GM23338 (cell line): ENCODE results near the gene HIVEP3. TPM values are rescaled to one million over a fixed set of nuclear protein-coding genes. Genes with fewer than 3 reads are reported as not detected.
A peak's percentile ranks its signal among the peaks of the same experiment; 100 is the strongest.

Source experiments
- ATAC-seq: fragments of 200-7000 bp; cut with Tn5 transposase; 3 replicates; pipeline ENCODE4 v1.9.1; 2020
- DNase-seq: peaks from one replicate; pipeline ENCODE4 v3.0.0-alpha.2; 2015; ENCODE audit warnings: low spot score
- H2AFZ ChIP-seq: fragments of 200-600 bp; sonication (generic); 2 replicates; pipeline ENCODE4 v1.8.0; 2016; ENCODE audit warnings: antibody characterized with exemption, mild to moderate bottlenecking, moderate library complexity
- H3F3A ChIP-seq: fragments of 200-600 bp; sonication (generic); replicated peaks from 2 replicates; pipeline ENCODE4 v1.8.0; 2017; ENCODE audit warnings: antibody characterized with exemption, mixed run types, low read depth
- H3K27ac ChIP-seq: fragments of 200-600 bp; sonication (generic); 2 replicates; pipeline ENCODE4 v1.6.1; 2016; ENCODE audit warnings: low read depth
- H3K27me3 ChIP-seq: fragments of 200-600 bp; sonication (generic); 2 replicates; pipeline ENCODE4 v1.8.0; 2016; ENCODE audit warnings: mild to moderate bottlenecking, mixed run types, moderate library complexity; ENCODE audit not compliant: insufficient read depth
- H3K36me3 ChIP-seq: fragments of 200-600 bp; sonication (generic); 2 replicates; pipeline ENCODE4 v1.8.0; 2016; ENCODE audit warnings: mild to moderate bottlenecking; ENCODE audit not compliant: insufficient read depth
- H3K4me1 ChIP-seq: fragments of 200-600 bp; sonication (generic); 2 replicates; pipeline ENCODE4 v1.8.0; 2016; ENCODE audit warnings: mild to moderate bottlenecking, moderate library complexity; ENCODE audit not compliant: insufficient read depth
- H3K4me2 ChIP-seq: fragments of 200-600 bp; sonication (generic); 2 replicates; pipeline ENCODE4 v1.7.1; 2017; ENCODE audit warnings: mixed run types
- H3K4me3 ChIP-seq: fragments of 200-600 bp; sonication (generic); 2 replicates; pipeline ENCODE4 v1.6.1; 2016; ENCODE audit warnings: mixed run types
- H3K79me2 ChIP-seq: fragments of 200-600 bp; sonication (generic); replicated peaks from 2 replicates; pipeline ENCODE4 v1.8.0; 2017; ENCODE audit warnings: mild to moderate bottlenecking; ENCODE audit not compliant: insufficient read depth
- H3K9me2 ChIP-seq: fragments of 200-600 bp; sonication (generic); 2 replicates; pipeline ENCODE4 v1.8.0; 2017; ENCODE audit not compliant: insufficient read depth
- H4K20me1 ChIP-seq: fragments of 200-600 bp; sonication (generic); replicated peaks from 2 replicates; pipeline ENCODE4 v1.8.0; 2017; ENCODE audit warnings: mild to moderate bottlenecking; ENCODE audit not compliant: insufficient read depth
- H3K27ac Mint-ChIP-seq: 2 replicates; pipeline ENCODE4 v1.8.0; 2020; ENCODE audit warnings: inconsistent platforms, mild to moderate bottlenecking, moderate library complexity, mixed read lengths
- H3K27me3 Mint-ChIP-seq: 3 replicates; pipeline ENCODE4 v1.8.0; 2022; ENCODE audit warnings: low read depth, mild to moderate bottlenecking, moderate library complexity, mixed read lengths, inconsistent platforms; ENCODE audit not compliant: insufficient read depth, poor library complexity
- H3K36me3 Mint-ChIP-seq: 3 replicates; pipeline ENCODE4 v1.8.0; 2021; ENCODE audit warnings: low read depth, mild to moderate bottlenecking, inconsistent platforms, moderate library complexity, mixed read lengths
- H3K4me1 Mint-ChIP-seq: 3 replicates; pipeline ENCODE4 v1.8.0; 2020; ENCODE audit warnings: mild to moderate bottlenecking, inconsistent platforms, mixed read lengths
- H3K4me3 Mint-ChIP-seq: 3 replicates; pipeline ENCODE4 v1.8.0; 2021; ENCODE audit warnings: moderate library complexity, mild to moderate bottlenecking, inconsistent platforms, mixed read lengths
- H3K9me3 Mint-ChIP-seq: 3 replicates; pipeline ENCODE4 v1.8.0; 2020; ENCODE audit warnings: moderate library complexity, mild to moderate bottlenecking, inconsistent platforms, mixed read lengths
- EZH2 ChIP-seq: fragments of 200-600 bp; sonication (generic); IDR thresholded peaks from one replicate; pipeline ENCODE4 v1.8.0; 2017; ENCODE audit warnings: antibody characterized with exemption, mild to moderate bottlenecking, low read depth; ENCODE audit not compliant: unreplicated experiment
- EZH2phosphoT487 ChIP-seq: fragments of 200-600 bp; sonication (generic); IDR thresholded peaks from one replicate; pipeline ENCODE4 v1.8.1; 2018; ENCODE audit warnings: antibody characterized with exemption; ENCODE audit not compliant: unreplicated experiment
- JUNB ChIP-seq: IDR thresholded peaks from one replicate; pipeline ENCODE4 v1.6.1; 2016; ENCODE audit warnings: antibody characterized with exemption; ENCODE audit not compliant: unreplicated experiment
- NANOG ChIP-seq: IDR thresholded peaks from 2 replicates; pipeline ENCODE4 v1.6.1; 2016; ENCODE audit warnings: antibody characterized with exemption, borderline replicate concordance
- POLR2AphosphoS5 ChIP-seq: IDR thresholded peaks from 2 replicates; pipeline ENCODE4 v1.6.1; 2016; ENCODE audit warnings: antibody characterized with exemption, low read depth
- STAT1 ChIP-seq: IDR thresholded peaks from one replicate; pipeline ENCODE4 v1.6.1; 2016; ENCODE audit warnings: antibody characterized with exemption; ENCODE audit not compliant: unreplicated experiment
- ZNF331 ChIP-seq: fragments of 250-450 bp; sonication (Bioruptor Pico); IDR thresholded peaks from 2 replicates; pipeline ENCODE4 v1.5.0; 2020; ENCODE audit warnings: low read depth, mild to moderate bottlenecking, moderate library complexity
- polyA plus RNA-seq: library from polyadenylated mRNA; unstranded; fragments of >200 nt; fragmentation: Nextera tagmentation; extraction: Ambion mirVana; gene quantifications from 2 replicates; pipeline ENCODE4 v1.2.1, GENCODE V29; 2016
- total RNA-seq: library from RNA; depleted of rRNA; stranded (reverse); fragments of >200 nt; shearing (Covaris generic); gene quantifications from 2 replicates; pipeline ENCODE4 v1.2.3, GENCODE V29; 2014
- TF ChIP-seq, protein P1 (sequence below): fragments of 250-450 bp; sonication (Bioruptor Pico); IDR thresholded peaks from 2 replicates; pipeline ENCODE4 v1.5.0; 2020; ENCODE audit warnings: mild to moderate bottlenecking, moderate library complexity
- TF ChIP-seq, protein P2 (sequence below): IDR thresholded peaks from one replicate; pipeline ENCODE4 v1.6.1; 2018; ENCODE audit warnings: antibody characterized with exemption; ENCODE audit not compliant: unreplicated experiment
- TF ChIP-seq, protein P3 (sequence below), 2 experiments: fragments of 200-600 bp in 1 of 2; sonication (generic) in 1 of 2; conservative IDR thresholded peaks; 2 replicates each; pipeline versions ENCODE4 v1.5.1 to v1.6.1; 2016 to 2017; ENCODE audit warnings: antibody characterized with exemption in 2 of 2, low read depth in 2 of 2, mild to moderate bottlenecking in 2 of 2, moderate library complexity in 1 of 2

The HIVEP3 gene
- total and polyA plus RNA-seq, 2 experiments from 2014 or later, result 0.14 to 0.24 TPM

DNA sequence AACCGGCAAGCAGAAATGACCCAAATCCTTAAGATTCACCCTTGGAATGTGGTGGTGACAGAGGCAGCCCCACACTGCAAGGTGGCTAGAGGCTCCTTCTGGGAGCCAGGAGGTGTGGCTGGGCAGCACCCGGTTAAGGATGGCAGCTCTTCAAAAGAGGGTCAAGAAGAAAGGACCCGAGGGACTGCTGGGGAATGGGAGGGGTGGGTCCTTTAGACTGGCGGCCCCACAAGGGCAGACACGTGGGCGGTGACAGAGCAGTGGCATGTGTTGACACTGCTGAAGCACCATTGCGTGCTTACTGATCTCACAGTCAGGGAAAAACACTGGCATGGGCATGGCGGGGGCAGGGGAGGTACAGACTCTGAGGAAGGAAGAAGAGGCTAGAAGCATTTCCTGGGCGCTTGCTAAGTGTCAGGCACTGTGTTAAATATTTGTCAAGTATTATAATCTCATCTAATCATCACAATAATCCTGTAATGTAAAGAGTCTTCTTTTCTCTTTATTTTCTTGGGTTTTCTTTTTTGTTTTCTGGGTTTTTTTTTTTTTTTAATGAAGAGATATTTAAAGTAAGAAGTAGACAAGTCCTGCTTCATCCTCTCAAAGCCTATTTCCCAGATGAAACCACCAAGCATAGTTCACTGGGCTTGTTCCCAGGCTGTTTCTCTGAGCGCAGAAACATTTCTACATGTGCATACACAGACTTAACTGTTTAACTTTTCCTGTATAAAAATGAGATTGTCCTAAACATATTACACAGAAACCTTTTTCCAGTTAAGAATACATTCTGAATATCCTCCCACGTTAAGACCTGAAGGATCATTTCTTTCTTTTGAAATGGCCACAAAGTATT, 268.5 kb downstream of the HIVEP3 start:
- TF ChIP-seq, protein P1, sequence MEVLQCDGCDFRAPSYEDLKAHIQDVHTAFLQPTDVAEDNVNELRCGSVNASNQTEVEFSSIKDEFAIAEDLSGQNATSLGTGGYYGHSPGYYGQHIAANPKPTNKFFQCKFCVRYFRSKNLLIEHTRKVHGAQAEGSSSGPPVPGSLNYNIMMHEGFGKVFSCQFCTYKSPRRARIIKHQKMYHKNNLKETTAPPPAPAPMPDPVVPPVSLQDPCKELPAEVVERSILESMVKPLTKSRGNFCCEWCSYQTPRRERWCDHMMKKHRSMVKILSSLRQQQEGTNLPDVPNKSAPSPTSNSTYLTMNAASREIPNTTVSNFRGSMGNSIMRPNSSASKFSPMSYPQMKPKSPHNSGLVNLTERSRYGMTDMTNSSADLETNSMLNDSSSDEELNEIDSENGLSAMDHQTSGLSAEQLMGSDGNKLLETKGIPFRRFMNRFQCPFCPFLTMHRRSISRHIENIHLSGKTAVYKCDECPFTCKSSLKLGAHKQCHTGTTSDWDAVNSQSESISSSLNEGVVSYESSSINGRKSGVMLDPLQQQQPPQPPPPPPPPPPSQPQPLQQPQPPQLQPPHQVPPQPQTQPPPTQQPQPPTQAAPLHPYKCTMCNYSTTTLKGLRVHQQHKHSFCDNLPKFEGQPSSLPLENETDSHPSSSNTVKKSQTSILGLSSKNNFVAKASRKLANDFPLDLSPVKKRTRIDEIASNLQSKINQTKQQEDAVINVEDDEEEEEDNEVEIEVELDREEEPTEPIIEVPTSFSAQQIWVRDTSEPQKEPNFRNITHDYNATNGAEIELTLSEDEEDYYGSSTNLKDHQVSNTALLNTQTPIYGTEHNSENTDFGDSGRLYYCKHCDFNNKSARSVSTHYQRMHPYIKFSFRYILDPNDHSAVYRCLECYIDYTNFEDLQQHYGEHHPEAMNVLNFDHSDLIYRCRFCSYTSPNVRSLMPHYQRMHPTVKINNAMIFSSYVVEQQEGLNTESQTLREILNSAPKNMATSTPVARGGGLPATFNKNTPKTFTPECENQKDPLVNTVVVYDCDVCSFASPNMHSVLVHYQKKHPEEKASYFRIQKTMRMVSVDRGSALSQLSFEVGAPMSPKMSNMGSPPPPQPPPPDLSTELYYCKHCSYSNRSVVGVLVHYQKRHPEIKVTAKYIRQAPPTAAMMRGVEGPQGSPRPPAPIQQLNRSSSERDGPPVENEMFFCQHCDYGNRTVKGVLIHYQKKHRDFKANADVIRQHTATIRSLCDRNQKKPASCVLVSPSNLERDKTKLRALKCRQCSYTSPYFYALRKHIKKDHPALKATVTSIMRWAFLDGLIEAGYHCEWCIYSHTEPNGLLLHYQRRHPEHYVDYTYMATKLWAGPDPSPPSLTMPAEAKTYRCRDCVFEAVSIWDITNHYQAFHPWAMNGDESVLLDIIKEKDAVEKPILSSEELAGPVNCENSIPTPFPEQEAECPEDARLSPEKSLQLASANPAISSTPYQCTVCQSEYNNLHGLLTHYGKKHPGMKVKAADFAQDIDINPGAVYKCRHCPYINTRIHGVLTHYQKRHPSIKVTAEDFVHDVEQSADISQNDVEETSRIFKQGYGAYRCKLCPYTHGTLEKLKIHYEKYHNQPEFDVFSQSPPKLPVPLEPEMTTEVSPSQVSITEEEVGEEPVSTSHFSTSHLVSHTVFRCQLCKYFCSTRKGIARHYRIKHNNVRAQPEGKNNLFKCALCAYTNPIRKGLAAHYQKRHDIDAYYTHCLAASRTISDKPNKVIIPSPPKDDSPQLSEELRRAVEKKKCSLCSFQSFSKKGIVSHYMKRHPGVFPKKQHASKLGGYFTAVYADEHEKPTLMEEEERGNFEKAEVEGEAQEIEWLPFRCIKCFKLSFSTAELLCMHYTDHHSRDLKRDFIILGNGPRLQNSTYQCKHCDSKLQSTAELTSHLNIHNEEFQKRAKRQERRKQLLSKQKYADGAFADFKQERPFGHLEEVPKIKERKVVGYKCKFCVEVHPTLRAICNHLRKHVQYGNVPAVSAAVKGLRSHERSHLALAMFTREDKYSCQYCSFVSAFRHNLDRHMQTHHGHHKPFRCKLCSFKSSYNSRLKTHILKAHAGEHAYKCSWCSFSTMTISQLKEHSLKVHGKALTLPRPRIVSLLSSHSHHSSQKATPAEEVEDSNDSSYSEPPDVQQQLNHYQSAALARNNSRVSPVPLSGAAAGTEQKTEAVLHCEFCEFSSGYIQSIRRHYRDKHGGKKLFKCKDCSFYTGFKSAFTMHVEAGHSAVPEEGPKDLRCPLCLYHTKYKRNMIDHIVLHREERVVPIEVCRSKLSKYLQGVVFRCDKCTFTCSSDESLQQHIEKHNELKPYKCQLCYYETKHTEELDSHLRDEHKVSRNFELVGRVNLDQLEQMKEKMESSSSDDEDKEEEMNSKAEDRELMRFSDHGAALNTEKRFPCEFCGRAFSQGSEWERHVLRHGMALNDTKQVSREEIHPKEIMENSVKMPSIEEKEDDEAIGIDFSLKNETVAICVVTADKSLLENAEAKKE, result no peak
- TF ChIP-seq POLR2AphosphoS5, result no peak
- no peak for TF ChIP-seq EZH2phosphoT487
- TF ChIP-seq STAT1, result no peak
- TF ChIP-seq, protein P2, sequence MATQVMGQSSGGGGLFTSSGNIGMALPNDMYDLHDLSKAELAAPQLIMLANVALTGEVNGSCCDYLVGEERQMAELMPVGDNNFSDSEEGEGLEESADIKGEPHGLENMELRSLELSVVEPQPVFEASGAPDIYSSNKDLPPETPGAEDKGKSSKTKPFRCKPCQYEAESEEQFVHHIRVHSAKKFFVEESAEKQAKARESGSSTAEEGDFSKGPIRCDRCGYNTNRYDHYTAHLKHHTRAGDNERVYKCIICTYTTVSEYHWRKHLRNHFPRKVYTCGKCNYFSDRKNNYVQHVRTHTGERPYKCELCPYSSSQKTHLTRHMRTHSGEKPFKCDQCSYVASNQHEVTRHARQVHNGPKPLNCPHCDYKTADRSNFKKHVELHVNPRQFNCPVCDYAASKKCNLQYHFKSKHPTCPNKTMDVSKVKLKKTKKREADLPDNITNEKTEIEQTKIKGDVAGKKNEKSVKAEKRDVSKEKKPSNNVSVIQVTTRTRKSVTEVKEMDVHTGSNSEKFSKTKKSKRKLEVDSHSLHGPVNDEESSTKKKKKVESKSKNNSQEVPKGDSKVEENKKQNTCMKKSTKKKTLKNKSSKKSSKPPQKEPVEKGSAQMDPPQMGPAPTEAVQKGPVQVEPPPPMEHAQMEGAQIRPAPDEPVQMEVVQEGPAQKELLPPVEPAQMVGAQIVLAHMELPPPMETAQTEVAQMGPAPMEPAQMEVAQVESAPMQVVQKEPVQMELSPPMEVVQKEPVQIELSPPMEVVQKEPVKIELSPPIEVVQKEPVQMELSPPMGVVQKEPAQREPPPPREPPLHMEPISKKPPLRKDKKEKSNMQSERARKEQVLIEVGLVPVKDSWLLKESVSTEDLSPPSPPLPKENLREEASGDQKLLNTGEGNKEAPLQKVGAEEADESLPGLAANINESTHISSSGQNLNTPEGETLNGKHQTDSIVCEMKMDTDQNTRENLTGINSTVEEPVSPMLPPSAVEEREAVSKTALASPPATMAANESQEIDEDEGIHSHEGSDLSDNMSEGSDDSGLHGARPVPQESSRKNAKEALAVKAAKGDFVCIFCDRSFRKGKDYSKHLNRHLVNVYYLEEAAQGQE, result no peak
- TF ChIP-seq, protein P3, sequence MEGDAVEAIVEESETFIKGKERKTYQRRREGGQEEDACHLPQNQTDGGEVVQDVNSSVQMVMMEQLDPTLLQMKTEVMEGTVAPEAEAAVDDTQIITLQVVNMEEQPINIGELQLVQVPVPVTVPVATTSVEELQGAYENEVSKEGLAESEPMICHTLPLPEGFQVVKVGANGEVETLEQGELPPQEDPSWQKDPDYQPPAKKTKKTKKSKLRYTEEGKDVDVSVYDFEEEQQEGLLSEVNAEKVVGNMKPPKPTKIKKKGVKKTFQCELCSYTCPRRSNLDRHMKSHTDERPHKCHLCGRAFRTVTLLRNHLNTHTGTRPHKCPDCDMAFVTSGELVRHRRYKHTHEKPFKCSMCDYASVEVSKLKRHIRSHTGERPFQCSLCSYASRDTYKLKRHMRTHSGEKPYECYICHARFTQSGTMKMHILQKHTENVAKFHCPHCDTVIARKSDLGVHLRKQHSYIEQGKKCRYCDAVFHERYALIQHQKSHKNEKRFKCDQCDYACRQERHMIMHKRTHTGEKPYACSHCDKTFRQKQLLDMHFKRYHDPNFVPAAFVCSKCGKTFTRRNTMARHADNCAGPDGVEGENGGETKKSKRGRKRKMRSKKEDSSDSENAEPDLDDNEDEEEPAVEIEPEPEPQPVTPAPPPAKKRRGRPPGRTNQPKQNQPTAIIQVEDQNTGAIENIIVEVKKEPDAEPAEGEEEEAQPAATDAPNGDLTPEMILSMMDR (conservative IDR thresholded peaks at IDR 0.05; ENCODE audit: low read depth in 2 of 2), result no peak
- TF ChIP-seq NANOG, result no peak
- TF ChIP-seq JUNB, result no peak
- TF ChIP-seq EZH2, result no peak
- TF ChIP-seq ZNF331 (CRISPR knock-in tag), result no peak
- Mint-ChIP-seq H3K27me3 (peaks cover 4% of the 10 kb centered on the region), H3K4me1 (peaks cover 14% of the 10 kb centered on the region), H3K9me3 (no peaks in the 10 kb centered on the region), H3K27ac (0 out of 2 replicates have a peak overlapping the region, but pooled peaks have one; percentile 58), H3K4me3 (no peak overlapping the region), H3K36me3 (no peaks in the 10 kb centered on the region)
- Histone ChIP-seq H3K4me3 (no peak overlapping the region), H3K4me1 (0 out of 2 replicates have a peak, but pooled peaks cover 8% of the 10 kb centered on the region), H3F3A (no peaks in the 10 kb centered on the region), H4K20me1 (no peaks in the 10 kb centered on the region), H3K27ac (no peak overlapping the region), H3K27me3 (no peaks in the 10 kb centered on the region), H3K9me2 (0 out of 2 replicates have a peak, but pooled peaks cover 14% of the 10 kb centered on the region), H2AFZ (peak overlapping the region; percentile 52; the same call in 1 of the 2 replicates), H3K36me3 (no peaks in the 10 kb centered on the region), H3K79me2 (no peaks in the 10 kb centered on the region), H3K4me2 (no peak overlapping the region)
- ATAC-seq (peak; percentile 45), DNase-seq (no peak)
